ENCODE data around the gene MTMR12.

- TF ChIP-seq CTCF (conservative IDR thresholded peaks at IDR 0.05 in 1 of 2, IDR thresholded peaks at IDR 0.05 in 1 of 2; ENCODE audit: low read depth in 1 of 2, low read length in 2 of 2) (no peak), EZH2 (IDR thresholded peaks at IDR 0.05; ENCODE audit: low read length, missing control alignments) (no peak)
These were observed 106.7 kb downstream of the MTMR12 start for GRCh38 chr5:32206053-32206452.

Data from fibroblast of lung (primary cell).